ENCODE measurements around the gene KCTD7.
"Not testable (repeated sequence)": the region's sequence is repeated elsewhere in the genome, so short reads cannot be mapped to it uniquely, and the experiment has no call there.

KCTD7 gene

GRCh38 chr7:66615699-66616098 lies 13.0 kb upstream of the KCTD7 start:
- H3K27ac ChIP-seq, result no peak overlapping the region
- no peak for TF ChIP-seq CTCF (conservative IDR thresholded peaks at IDR 0.05)

GRCh38 chr7:66617295-66617694 lies 11.4 kb upstream of the KCTD7 start:
- no peak overlapping the region for H3K27ac ChIP-seq
- no peak for TF ChIP-seq CTCF (conservative IDR thresholded peaks at IDR 0.05)

- not testable (repeated sequence) for H3K27ac ChIP-seq
These were observed 9.2 kb upstream of the KCTD7 start for GRCh38 chr7:66619341-66619948.

GRCh38 chr7:66626331-66626934 lies 2.2 kb upstream of the KCTD7 start:
- no peak overlapping the region for H3K27ac ChIP-seq
- TF ChIP-seq CTCF (conservative IDR thresholded peaks at IDR 0.05), result no peak

- peak overlapping the region; percentile 74 for H3K27ac ChIP-seq
These were observed 1.5 kb upstream of the KCTD7 start for GRCh38 chr7:66627151-66627681.

GRCh38 chr7:66627881-66628360 lies 760 bp upstream of the KCTD7 start:
- H3K27ac ChIP-seq, result peak overlapping the region; percentile 74
- TF ChIP-seq CTCF (conservative IDR thresholded peaks at IDR 0.05), result no peak

More at GRCh38 chr7:66627151-66627681, 1.5 kb upstream of the KCTD7 start:
- no peak for TF ChIP-seq CTCF (conservative IDR thresholded peaks at IDR 0.05)

- peak overlapping the region; percentile 74 for H3K27ac ChIP-seq
- no peak for TF ChIP-seq CTCF (conservative IDR thresholded peaks at IDR 0.05)
These were observed 761 bp downstream of the KCTD7 start for GRCh38 chr7:66629222-66630062.
